Inferior parietal cortex (tissue), 1 donor: ENCODE results near the gene CSMD2.

Experiments
- DNase-seq: peaks from one replicate; pipeline ENCODE4 v3.0.0-alpha.2; 2016; ENCODE audit errors: extremely low spot score

Gene CSMD2

DNA sequence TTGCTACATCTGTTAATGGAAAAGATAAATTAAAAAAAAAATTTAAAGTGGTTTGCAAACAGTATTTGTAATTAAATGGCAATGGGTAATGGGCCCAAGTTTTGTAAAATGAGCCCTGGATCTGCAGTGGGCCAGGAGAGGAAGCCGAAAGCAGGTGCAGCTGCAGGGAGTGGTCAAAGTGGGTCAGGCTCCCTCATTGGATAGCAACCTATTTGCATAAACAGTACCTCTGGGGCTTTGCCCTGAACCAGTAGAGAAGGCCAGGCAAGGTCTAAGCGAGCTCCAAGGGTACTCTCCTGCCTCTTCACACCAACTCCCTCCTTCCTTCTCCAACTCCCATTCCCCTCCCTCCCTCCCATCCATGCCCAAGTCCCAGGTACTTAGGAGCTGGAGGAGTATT lies 162.2 kb downstream of the CSMD2 start:
- no peak for DNase-seq

DNA sequence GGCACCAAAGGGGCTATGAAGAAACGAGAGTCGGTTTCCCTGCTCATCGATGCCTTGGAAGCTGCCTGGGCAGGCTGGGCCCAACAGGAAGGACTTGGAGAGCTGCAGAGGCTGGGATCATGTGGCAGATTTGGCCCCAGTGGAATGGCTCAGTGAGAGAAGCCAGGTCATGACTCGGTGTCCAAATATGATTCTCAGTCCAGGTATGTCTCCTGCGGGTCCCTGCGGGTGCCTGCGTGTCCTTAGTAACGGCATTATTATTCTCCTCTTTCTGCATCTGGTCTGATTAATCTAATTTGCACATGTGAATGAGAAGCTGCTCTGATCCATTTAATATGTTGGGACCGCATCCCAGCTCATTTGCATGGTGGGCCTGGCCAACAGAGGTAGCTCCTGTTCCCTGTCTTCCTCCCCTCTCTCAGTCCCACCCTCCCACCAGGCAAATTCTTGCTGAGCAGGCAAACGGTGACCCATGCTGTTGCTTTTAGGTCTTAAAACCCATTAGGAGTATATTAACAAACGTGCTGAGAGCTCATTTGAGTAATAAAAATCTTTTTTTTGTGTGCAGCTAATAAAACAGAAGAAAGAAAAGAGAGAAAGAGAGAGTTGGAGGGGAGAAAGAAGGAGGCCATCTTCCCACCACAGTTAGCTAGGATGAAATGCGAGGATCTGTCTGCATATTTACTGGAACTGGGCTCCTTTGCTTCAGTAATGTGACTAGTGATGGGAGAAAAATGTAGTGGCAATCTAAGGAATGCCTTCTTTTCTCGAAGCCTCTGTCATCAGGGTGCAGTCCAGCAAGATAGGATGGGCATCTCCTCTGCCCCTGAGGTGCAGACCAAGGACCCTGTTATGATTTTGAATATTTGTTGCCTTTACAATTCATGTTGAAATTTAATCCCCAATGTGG lies 167.6 kb downstream of the CSMD2 start:
- no peak for DNase-seq

DNA sequence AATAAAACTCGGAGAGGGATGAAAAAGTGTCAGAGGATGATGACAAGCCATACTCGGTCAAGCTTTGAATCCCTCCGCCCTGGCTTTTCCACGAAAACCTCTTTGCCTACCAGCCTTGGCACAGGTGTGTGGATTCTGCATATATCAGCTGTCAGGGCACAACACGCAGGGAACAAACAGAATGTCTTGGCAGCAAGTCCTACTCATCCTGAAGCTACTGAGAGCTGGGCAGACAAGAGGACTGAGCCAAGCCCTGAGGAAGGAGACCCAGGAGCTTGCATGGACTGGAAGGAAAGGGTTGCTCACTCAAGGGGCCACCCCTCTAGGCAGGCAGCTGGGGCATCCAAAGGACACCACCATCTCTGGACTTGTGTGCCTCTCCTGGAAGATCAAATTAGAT lies 168.7 kb downstream of the CSMD2 start:
- DNase-seq = no peak

DNA sequence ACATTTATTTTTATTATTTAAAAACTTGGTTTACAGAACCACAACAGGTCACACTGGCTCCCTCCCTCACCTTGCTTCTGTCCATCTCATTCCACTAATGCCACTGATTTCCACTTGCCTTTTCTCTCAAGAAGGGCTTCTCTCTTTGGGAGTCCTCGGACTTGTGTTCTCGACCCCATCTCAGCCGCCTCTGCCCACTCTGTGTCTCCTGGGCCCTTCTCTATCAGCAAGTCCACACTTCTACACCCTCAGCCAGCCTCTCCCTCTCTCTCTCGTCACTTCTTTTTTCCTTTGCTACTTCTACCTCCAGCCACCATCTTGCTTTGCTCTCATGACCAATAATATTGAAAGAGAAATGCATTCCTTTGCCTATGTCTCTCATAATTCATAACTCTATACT lies 171.7 kb downstream of the CSMD2 start:
- no peak for DNase-seq

DNA sequence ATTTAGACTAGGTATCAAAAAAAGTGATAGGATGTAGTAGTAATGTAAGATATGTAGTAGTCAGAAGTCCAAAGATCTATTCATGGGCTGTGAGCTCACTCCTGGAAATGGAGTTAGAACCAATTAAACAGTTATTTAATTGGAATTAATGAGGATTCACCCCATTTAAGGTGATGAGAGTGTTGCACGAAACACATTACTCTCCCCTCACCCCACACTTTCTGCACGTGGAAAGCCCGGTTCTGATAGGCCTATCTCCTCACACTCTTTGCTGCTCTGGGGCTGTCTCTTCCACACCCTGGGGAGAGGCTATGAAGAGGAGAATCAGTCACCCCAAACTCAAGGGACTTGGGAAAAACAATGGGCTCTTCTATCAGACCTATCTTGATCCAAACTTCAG lies 174.7 kb downstream of the CSMD2 start:
- no peak for DNase-seq

DNA sequence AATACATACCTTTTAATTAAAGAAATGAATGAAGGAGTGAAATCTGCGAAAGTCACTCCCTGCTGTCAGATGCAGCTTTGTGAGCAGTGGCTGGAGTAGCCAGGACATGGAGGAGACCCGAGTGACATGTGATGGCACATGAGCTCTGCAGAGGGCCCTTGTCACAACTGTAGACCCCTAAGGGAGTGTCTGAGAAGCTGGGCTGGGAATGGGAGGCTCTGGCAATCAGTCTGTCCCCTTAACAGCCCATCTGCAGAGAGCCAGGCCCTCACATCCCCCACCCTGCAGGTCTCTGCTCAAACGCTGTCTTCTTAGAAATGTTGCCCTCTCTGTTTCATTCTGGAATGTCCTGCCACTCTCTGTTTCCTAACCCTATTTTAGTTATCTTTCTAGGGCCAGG lies 176.9 kb downstream of the CSMD2 start:
- no peak for DNase-seq

DNA sequence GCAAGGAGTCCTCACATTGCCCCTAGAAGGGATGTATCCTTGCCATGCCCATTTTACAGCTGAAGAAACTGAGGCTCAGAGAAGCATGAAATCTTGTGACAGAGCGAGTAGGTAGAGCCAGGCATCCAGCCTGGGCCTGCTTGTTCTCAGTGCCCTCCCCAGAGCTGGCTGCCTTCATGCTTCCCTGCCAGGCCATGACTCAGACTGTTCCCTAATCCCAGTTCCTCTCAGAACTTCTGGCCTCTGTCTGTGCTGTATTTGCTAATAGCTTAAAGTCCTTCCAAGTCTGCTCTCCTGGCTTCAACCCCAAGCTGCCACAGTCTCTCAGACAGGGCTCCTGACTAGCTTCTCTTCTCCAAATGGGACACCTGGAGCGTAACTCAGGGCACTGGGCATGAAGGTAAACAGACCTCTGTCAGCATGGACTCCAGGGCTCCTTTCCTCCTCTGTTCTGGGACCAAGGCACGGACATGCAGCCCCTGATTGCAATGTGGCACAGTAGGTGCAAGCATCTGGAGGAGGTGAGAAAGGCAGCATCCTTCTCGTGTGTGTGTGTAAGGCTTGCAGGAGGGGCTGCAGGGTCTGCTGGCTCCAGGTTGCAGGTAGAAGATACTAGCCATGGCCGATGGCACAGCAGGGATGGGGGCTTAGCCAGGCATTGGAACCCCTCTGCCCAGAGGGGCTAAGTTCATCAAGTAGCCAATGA lies 178.5 kb downstream of the CSMD2 start:
- no peak for DNase-seq

DNA sequence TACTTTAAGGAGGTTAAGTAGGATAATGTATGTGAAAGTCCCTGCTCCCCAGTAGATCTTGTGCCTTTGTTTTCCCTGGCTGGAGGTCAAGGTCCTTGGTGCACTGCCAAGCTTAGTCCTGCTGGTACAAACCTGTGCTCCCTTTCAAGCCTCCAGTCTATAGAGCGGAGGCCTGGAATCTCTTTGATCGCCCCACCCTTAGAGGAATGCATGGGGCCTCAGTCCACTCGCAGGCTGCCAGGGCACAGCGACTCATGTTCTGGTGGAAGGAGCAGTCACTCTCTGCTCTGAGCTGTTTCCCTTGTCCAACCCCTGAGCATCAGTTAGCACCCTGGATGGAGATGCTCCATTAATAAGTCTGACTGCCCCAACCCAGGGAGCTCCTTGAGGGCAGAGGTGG lies 179.4 kb downstream of the CSMD2 start:
- no peak for DNase-seq

DNA sequence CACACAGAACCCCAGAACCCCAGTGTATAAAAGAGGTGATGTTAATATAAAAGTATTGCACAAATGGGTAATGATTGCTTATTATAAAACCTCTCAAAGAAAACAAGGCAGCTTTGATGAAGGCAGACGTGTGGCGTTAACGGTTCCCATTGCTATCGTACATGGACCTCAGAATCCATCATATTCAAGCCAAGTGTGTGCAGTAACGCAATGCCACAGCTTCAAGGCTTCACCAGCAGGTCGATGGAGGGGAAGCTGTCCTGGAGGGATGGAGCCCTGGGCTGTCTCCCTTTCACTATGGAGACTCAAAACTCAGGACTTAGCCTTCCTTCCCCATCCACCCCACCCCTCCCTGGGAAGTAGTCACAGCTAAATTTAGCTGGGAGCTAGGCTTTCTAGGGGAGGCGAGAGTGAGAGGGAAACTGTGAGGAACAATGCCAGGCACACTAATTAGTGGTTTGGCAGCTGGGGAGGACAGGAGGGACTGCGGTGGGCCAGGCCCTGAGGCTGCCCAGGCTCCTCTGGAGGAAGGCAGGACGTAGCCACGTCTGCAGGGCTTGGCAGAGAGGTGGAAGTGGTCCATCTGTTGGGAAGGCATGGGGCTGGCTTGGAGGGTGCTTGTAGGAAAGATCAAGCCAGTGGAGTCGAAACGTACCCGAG lies 180.0 kb downstream of the CSMD2 start:
- DNase-seq = no peak

DNA sequence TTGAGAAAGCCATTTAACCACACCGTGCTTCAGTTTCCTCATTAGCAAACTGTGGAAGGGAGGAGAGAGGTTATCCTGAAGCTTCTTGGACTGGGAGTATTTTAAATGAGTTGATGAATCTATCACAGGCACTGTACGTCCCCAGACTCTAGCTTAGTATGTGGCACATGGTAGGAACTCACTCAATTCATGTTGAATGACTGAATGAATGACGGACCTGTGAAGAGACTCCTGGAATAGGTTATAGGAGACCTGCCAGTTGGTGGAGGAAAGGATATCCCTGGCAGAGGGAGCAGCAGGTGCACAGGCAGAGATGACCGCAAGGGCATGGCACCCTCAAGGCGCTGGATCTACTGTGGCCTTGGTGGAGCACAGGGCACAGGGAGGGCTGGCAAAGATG lies 182.6 kb downstream of the CSMD2 start:
- DNase-seq = no peak

DNA sequence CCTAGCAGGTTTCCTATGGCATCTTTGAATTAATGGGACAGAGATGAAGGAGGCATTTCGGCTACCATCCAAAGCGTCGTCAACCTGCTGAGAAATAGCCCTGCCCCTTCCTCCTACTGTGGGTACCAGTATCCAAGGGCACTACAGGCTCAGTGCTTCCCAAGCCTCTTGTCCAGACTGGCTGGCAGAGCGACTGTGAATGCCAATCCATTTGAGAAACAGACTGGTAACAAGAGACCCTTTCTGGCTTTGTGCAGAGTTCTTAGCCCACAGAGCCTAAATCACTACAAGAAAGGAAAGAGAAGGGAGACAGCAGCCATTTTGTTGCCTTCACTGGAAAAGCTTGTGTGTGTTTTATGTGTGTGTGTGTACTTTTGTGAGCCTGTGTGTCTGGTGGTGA lies 185.7 kb downstream of the CSMD2 start:
- DNase-seq = no peak

DNA sequence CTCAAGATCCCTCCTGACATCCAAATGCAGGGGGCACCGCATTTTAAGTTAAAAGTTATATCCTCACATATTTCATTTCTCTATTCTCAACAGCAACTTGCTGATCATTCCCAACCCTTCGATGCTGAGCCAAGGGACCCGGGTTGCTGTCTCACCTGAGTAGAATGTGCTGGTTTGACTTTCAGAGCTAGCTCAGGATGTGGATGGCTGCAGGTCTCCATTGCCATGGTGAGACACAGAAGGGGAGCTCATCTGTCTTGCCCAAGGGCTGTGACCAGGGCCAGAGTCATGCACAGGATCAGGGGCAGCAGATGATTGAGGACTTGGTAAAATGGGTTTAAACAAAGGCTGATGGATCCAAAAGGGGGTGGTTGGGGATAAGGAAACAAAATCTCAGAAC lies 189.1 kb downstream of the CSMD2 start:
- DNase-seq = no peak

DNA sequence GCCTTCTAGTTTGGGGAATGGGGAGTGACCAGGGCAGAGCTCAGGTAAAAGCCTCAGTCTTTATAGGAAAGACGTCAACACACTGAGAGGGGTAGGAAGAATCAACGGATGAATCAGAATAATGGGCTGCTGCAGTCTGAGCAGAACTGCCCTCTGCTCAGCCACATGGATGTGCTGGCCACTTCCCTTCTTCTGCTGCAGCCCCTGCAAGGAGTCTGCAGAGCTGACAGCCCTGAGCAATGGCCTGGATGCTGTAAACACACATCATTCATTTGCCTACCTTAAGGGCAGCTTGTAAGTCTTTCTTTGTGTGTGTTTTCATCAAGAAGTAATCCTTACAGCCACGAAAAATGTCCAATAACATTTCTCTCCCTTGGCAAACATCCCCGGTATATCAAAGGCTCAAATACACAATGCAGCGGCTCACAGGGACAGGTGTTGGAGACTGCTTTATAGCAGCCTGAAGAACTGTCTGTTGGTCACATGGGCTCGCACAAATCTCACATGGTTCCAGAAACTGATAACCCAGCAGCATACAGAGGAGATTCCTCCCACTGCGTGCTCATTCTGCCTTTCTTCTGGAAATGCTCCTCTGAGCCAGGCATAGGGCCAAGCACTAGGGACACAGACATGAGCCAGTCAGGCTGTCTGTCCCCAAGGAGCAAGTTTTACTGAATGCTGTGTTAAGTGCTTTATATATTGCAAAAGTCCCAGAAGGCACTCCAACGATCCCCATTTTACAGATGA lies 191.1 kb downstream of the CSMD2 start:
- DNase-seq = peak; percentile 61

DNA sequence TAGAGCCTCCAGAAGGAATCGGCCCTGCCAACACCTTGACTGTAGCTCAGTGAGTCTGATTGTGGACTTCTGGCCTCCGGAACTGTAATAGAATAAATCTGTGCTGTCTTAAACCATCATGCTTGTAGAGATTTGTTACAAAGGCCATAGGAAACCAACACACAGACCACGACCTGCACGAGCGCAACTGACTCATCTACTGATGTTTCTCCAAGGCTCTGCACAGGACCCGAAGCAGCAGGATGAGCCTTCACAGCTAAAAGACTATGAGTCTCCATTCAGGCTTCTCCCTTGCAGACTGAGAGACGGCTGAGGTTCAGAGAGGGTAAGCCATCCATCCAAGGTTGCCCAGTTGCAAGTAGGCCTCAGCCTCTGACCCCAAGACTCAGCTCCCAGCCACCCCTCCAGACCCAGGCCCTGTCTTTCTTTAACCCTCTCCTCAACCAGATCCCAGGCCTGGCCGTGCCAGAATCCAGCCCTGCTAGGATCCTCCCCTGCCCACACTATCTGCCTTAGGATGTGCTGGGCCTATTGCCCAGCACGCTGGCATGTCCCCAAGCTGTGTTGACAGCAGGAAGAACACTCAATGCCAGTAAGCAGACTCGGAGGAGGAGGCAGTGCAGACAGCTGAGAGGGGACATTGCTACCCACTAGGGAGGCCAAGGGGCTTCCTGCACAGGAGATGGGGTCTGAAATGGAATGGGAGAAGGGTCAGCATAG lies 192.2 kb downstream of the CSMD2 start:
- peak; percentile 82 for DNase-seq

DNA sequence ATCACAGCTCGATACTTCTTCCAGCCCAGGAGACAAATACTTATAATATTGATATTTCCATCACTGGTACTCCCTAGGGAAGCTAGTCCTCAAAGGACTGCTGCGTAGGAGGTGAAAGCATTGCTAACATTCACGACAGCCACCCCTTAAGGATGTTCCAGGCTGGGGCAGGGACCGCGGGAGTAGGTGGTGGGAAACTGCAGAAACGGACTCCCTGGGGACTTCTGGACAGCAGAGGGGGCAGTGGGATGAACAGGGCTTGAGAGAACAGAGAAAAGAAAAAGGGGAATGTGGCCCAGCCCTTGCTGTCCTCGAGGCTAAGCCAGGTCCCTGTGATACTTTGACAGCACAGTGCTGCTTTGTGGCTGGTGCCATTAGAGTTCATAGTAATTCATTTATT lies 193.1 kb downstream of the CSMD2 start:
- DNase-seq = no peak

DNA sequence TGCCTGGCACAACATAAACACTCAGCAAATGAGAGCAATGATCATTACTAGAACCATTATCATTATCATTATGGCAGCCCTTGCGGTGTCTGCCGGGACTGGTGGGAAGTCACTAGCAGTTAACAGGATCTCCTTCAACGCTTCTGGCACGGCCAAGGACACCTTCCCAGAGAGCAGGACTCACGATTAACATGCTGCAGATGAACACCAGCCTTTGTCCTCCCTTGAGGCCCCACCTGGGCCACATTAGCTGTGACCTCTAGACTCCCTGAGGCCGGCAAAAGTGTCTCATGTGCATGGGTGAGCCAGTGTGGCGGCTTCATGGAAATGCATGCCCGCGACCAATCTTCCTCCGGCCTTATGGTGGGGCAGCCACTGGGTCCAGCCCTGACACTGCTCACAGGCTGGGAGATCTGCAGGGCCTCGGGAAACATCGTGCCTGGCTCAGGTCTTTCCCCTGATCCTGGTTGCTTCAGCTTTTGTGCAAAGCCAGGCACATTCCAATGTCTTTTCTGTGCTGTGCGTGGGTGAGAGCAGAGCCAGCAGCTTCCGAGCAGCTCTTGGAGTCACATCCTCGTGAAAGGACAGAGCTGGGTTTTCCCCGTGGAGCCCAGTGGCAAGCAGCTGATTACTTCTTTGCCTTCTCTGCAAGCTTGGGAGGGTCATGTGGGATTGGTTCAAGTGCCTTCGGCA lies 193.9 kb downstream of the CSMD2 start:
- peak; percentile 48 for DNase-seq

DNA sequence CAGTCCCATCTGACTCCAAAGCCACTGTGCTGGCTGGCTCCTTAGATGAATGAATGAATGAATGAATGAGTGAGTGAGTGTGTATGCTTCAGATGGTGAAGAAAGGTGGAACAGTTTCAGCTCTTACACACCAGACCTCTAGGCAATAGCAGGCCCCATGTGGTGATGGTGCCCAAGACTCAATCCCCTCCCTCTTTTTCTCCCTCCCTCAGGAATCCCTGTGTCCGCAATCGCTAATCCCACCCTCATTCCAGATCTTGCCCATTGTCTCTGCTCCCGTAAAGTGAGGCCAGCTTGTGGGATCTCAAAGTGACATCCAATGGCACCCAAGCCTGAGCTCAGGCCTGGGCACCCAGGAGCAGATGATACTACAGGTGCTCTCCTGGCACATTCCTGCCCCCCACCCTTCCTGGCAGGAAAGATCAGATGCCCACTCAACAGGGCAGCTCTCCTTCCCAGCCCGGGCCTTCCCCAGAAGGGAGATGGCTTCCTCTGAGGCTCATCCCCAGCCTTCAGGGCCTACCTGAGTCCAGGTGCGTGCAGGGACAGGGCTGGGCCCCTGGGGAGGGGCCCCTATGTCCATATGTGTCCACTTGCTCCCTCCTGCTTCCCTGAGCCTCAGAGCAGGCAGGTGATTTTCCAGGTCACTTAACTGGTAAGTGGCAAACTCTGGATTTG lies 194.7 kb downstream of the CSMD2 start:
- no peak for DNase-seq

DNA sequence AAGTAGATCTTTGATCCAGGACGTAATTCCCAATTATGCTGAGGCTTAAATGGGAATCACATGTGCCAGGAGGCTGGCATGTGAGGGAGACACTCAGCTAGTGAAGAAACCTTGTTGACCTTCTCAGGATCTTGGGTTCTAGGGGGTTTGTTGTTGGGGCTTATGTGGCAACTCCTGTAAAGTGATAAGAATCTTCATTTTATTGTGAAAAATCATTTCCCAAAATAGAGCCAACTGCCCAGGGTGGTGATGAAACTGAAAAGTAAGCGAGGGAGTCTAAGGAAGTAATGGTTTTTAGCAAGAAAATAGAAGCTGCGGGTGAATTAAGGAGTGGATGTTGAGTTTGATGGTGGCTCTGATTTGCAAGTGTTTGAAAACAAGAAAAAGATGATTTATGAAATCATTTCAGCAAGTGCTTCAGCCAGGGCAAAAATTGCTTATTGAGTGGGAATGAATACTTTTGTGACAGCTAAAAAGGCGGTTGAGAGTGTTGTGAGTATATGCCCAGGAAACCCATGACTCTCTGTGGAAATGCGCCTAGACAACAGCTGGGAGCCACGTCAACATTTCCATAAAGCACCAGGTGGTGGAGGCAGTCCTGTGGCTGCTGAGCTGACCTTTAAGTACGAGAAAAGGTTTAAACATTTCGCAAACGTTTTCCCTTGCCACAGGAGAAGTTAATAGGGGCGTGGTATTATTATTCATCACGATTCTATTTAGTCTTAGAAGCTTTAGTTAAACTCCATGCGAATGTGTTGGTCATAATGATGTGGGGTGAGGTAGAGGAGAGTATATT lies 198.5 kb downstream of the CSMD2 start:
- no peak for DNase-seq

DNA sequence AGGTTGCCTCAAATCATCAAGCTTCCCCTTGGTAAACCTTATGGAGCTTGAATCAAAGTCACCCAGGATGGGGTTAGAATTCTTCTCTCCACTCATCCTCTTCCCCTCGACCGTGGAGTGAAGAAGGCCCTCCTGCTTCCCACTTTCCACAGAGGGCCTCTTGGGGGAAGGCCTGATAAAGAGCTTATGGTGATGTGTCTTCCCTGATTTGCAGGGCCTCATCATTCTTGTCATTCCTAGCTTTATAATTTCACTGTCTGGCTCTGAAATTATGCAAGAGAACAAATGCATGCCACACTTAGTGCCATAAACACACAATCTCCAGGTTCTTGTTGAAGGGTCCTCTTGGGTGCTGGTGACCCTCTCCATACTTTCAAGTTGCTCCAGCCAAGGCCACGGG lies 199.9 kb downstream of the CSMD2 start:
- DNase-seq = no peak
